ENCODE measurements around the gene WNT16. TPM values are rescaled to one million over a fixed set of nuclear protein-coding genes. Genes with fewer than 3 reads are reported as not detected.

The WNT16 gene
- total RNA-seq, 2 experiments from 2014 or later = not detected

GRCh38 chr7:121336579-121336978 is 7.8 kb downstream of the WNT16 start:
- Mint-ChIP-seq H3K36me3 (ENCODE audit: low read depth) (peaks cover 5% of the 10 kb centered on the region), H3K27ac (no peak overlapping the region), H3K9me3 (no peaks in the 10 kb centered on the region), H3K4me3 (no peak overlapping the region), H3K4me1 (ENCODE audit: low read depth) (no peaks in the 10 kb centered on the region), H3K27me3 (peaks cover 12% of the 10 kb centered on the region)
- ATAC-seq = no peak
- no peak for DNase-seq
- ChIA-PET CTCF (no interaction called here), POLR2A (no interaction called here)
- intact Hi-C loops (cut with micrococcal nuclease) = no loop called here
- no peak for TF ChIP-seq CTCF (IDR thresholded peaks at IDR 0.05)

GRCh38 chr7:121337398-121337797 is 8.6 kb downstream of the WNT16 start:
- TF ChIP-seq CTCF (IDR thresholded peaks at IDR 0.05) = peak; percentile 19
- CTCF ChIA-PET = no interaction called here
- Mint-ChIP-seq H3K36me3 (ENCODE audit: low read depth) (peaks cover 10% of the 10 kb centered on the region), H3K4me1 (ENCODE audit: low read depth) (no peaks in the 10 kb centered on the region), H3K4me3 (no peak overlapping the region), H3K27me3 (peaks cover 6% of the 10 kb centered on the region), H3K9me3 (no peaks in the 10 kb centered on the region), H3K27ac (no peak overlapping the region)
- ATAC-seq (no peak), DNase-seq (no peak)
- intact Hi-C loops (cut with micrococcal nuclease) = no loop called here
- POLR2A ChIA-PET = no interaction called here

- peaks cover 14% of the 10 kb centered on the region for H3K36me3 Mint-ChIP-seq (ENCODE audit: low read depth)
- POLR2A ChIA-PET = no interaction called here
Measured at GRCh38 chr7:121339082-121339481, 10.3 kb downstream of the WNT16 start.

GRCh38 chr7:121341933-121342332 is 13.1 kb downstream of the WNT16 start:
- CTCF ChIA-PET = no interaction called here
- H3K27ac Mint-ChIP-seq = no peak overlapping the region
- intact Hi-C loops (cut with micrococcal nuclease) = no loop called here
- TF ChIP-seq CTCF (IDR thresholded peaks at IDR 0.05) = no peak
- DNase-seq = no peak
- H3K4me1 Mint-ChIP-seq (ENCODE audit: low read depth) = no peaks in the 10 kb centered on the region
- no peaks in the 10 kb centered on the region for H3K9me3 Mint-ChIP-seq
- H3K27me3 Mint-ChIP-seq = no peaks in the 10 kb centered on the region
- no peak overlapping the region for H3K4me3 Mint-ChIP-seq
- no peak for ATAC-seq
- peaks cover 20% of the 10 kb centered on the region for H3K36me3 Mint-ChIP-seq (ENCODE audit: low read depth)
- POLR2A ChIA-PET = no interaction called here

More at GRCh38 chr7:121339082-121339481, 10.3 kb downstream of the WNT16 start:
- ATAC-seq (no peak), DNase-seq (no peak)
- H3K4me3 Mint-ChIP-seq = no peak overlapping the region
- TF ChIP-seq CTCF (IDR thresholded peaks at IDR 0.05) = no peak
- peaks cover 6% of the 10 kb centered on the region for H3K27me3 Mint-ChIP-seq
- H3K9me3 Mint-ChIP-seq = no peaks in the 10 kb centered on the region
- no peaks in the 10 kb centered on the region for H3K4me1 Mint-ChIP-seq (ENCODE audit: low read depth)
- CTCF ChIA-PET = no interaction called here
- intact Hi-C loops (cut with micrococcal nuclease) = no loop called here
- no peak overlapping the region for H3K27ac Mint-ChIP-seq

GRCh38 chr7:121342631-121343030 is 13.8 kb downstream of the WNT16 start:
- no peaks in the 10 kb centered on the region for H3K4me1 Mint-ChIP-seq (ENCODE audit: low read depth)
- DNase-seq = no peak
- intact Hi-C loops (cut with micrococcal nuclease) = no loop called here
- no peak for TF ChIP-seq CTCF (IDR thresholded peaks at IDR 0.05)
- ATAC-seq = no peak
- POLR2A ChIA-PET = no interaction called here
- H3K27ac Mint-ChIP-seq = no peak overlapping the region
- H3K4me3 Mint-ChIP-seq = no peak overlapping the region
- H3K27me3 Mint-ChIP-seq = no peaks in the 10 kb centered on the region
- no peaks in the 10 kb centered on the region for H3K9me3 Mint-ChIP-seq
- CTCF ChIA-PET = no interaction called here
- peaks cover 25% of the 10 kb centered on the region for H3K36me3 Mint-ChIP-seq (ENCODE audit: low read depth)
